AG09319 (cell line): ENCODE data around the gene FCAMR.

Experiments used
- DNase-seq: peaks from one replicate; pipeline ENCODE4 v3.0.0-alpha.2; 2010; ENCODE audit warnings: low read depth; ENCODE audit errors: extremely low read depth
- CTCF ChIP-seq: IDR thresholded peaks from 2 replicates; pipeline ENCODE4 v1.5.1; 2011; ENCODE audit warnings: low read depth, mild to moderate bottlenecking, inconsistent platforms, low read length, moderate library complexity

The FCAMR gene

GRCh38 chr1:206951318-206952100 lies 18.8 kb downstream of the FCAMR start:
- no peak for TF ChIP-seq CTCF
- DNase-seq: no peak

GRCh38 chr1:206949641-206950040 lies 20.6 kb downstream of the FCAMR start:
- no peak for TF ChIP-seq CTCF
- DNase-seq: no peak

GRCh38 chr1:206949208-206949607 lies 21.1 kb downstream of the FCAMR start:
- no peak for TF ChIP-seq CTCF
- no peak for DNase-seq

- no peak for DNase-seq
- TF ChIP-seq CTCF: no peak
Observed at GRCh38 chr1:206947255-206947654, 23.0 kb downstream of the FCAMR start.

- DNase-seq: no peak
- TF ChIP-seq CTCF: no peak
Observed at GRCh38 chr1:206946261-206946660, 24.0 kb downstream of the FCAMR start, which contains the start of gene PIGR. TSS of gene PIGR (minus strand) at chr1:206946466. CDS start at chr1:206940531, 5,935 bp downstream.

- no peak for DNase-seq
- no peak for TF ChIP-seq CTCF
Observed at GRCh38 chr1:206945779-206946178, 24.5 kb downstream of the FCAMR start.

- no peak for DNase-seq
- no peak for TF ChIP-seq CTCF
Observed at GRCh38 chr1:206944703-206945102, 25.6 kb downstream of the FCAMR start.
